HG02938 (cell line): ENCODE measurements around the gene ZNF608.
A peak's percentile ranks its signal among the peaks of the same experiment; 100 is the strongest.

Experiments used
- ATAC-seq: cut with Tn5 transposase; IDR thresholded peaks from one replicate; pipeline ENCODE4 v1.9.1; 2021; ENCODE audit warnings: mild to moderate bottlenecking, moderate library complexity; ENCODE audit not compliant: unreplicated experiment

Gene ZNF608

GRCh38 chr5:124738681-124739633 lies 7.5 kb downstream of the ZNF608 start:
- ATAC-seq = no peak

GRCh38 chr5:124737651-124738050 lies 8.8 kb downstream of the ZNF608 start:
- no peak for ATAC-seq

GRCh38 chr5:124736805-124737188 lies 9.6 kb downstream of the ZNF608 start:
- ATAC-seq = no peak

GRCh38 chr5:124736082-124736804 lies 10.2 kb downstream of the ZNF608 start:
- ATAC-seq = no peak

DNA sequence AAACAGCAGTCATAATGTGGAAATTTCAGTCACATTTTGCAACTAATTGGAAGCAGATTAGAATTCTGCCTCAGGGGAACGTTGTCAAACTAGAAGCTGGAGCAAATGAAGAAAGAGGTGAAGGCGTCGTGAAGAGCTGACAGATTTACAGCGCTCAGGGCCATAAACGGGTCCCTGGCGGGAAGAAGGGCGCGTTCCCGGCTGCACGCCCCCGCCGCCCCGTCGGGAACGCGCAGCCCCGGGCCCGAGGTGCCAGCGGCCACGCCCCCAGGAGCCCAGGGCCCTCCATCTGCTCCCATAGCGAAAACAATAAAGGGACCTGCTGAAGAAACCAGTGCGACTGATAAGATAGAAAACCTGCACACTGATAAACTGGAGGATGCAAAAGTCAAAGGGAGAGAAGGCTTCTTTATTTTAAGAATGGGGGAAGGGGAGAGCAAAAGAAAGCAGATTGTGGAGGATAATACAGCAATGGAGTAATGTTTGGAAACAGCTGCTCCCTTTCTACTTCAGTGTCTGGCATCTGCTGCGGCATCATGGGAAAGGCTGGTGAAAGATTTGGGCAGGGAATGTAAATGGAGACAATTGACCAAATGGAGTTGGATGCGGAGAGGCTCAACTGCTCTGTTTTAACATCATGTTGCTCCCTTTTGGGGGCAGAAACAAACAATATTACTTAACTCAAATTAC lies 11.1 kb downstream of the ZNF608 start:
- no peak for ATAC-seq

DNA sequence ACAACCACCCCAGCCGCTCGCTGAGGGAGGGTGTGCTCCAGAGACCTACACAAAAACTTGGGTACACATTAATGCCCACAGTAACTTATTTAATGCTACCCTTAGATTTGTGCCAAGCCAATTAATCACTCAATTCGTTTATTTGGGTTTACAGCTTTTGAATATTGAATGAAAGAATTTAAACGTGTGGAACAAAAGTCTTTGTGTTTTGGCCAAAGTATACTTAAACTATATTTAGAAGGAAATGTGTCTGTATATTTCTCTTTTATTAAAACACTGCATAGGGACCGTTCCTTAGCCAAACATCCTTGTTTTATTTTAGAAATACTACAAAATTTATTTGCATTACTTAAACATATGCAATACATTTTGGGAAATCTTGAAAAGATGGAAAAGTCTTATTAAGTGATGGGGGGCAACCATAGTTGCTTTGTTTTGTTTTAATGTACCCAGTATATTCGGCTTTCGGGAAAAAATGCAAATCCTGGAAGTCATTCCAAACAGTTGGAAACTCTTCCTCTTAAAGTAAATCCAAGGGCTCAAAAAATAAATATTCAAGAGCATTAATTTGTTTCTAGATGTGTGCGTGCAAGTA lies 11.8 kb downstream of the ZNF608 start:
- no peak for ATAC-seq

DNA sequence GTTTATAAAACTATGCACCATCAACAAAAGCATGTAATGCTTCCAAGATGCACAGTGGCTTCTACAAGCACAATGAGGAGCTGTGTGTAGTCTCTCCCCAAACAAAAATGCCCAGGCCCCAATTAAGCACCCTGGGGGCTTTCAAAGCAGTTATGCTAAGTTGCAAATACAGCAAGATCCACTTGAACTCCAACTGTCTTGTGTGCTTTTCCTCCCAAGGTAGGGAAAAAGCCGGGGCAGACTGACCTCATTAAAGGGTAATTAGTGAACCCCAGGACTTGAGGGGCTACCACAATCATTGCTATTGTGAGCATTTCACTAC lies 13.1 kb downstream of the ZNF608 start:
- no peak for ATAC-seq

DNA sequence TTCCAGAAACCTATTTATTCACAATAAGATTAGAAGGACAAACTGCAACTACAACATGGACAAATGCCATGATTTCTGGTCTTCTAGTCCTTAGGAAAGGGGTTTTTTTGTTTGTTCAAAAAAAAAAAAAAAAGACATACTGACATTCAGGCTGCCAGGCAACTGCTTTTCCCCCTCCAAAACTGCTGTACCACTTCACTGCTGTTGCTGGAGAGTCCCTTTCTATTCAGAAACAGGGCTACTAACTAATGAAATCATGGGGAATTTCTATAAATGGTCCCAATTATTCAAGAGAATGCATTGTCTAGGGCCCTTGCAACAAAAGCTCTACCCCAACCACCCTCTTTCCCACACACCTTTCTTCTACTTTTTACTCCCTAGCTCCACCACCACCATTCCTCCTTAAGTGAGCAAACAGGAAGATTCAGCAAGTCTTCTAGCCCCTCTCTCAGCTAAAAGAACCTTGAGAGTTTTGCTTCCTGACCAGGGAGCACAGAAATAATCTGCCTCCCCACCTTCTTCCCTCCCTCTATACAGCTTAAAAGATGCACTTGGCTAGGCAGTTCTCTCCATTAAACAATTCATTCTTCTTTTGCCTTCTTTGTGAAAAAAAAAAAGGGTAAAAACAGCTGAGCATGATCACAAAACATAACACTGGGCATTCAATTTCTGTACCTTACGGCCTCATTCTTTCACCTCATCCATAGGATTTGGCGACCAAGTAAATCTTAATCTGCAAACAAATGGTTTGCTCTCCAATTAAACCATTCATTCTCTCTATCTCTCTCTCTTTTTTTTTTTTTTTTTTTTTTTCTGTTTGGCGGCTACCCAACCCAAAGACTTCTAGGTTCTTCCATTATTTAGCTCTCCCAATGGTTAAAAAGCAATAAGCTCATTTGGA lies 13.8 kb downstream of the ZNF608 start:
- no peak for ATAC-seq

DNA sequence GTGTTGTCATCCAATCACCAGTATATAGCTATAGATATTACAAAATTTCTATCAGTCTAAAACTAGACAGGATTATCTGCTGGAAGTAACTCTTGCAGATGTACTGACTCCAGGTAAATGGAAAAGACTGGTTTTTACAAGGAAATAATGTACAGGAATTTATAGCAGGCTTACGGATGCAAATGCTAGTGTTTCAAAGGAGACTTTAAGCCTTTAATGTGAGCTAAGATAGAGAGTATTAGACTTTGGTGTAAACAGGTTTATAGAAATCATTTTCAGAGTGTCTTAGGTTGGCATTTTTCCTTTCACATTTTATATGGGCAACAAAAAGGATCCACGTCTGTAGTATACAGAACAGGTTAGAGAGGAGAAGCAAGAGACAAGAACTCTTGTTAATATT lies 16.1 kb downstream of the ZNF608 start:
- no peak for ATAC-seq

GRCh38 chr5:124729720-124730359 lies 16.6 kb downstream of the ZNF608 start:
- peak; percentile 65 for ATAC-seq

GRCh38 chr5:124728968-124729332 lies 17.5 kb downstream of the ZNF608 start:
- no peak for ATAC-seq

GRCh38 chr5:124728331-124728967 lies 18.0 kb downstream of the ZNF608 start:
- no peak for ATAC-seq

- no peak for ATAC-seq
These were observed 19.6 kb downstream of the ZNF608 start for GRCh38 chr5:124726631-124727362.

DNA sequence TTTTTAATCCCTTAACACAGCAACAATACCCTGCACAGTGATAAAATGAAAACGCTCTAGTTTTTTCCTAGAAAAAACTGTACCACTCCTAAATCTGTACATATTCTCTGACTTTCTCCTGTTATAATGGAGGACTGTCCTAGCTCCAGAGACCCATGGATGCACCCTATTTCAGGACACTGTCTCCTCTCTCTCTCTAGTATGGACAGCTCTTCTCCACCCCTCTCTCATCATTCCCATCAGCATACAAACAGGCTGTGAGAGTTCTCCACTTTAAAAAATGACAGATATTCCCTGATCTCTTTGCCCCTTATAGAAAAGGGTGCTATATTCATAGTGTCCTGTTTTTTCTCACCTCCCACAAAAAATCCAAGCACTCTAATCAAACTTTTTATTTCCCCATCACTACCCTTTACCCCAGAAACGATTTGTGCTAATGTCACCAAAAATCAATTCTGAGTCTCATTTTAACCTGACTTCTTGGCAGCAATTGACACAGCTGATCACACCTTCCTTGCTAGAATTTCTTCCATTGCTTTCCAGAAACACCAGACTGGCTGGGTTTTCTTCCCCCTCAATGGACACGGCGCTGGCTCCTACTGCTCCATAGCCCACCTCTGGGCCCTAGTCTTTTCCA lies 20.7 kb downstream of the ZNF608 start:
- no peak for ATAC-seq

DNA sequence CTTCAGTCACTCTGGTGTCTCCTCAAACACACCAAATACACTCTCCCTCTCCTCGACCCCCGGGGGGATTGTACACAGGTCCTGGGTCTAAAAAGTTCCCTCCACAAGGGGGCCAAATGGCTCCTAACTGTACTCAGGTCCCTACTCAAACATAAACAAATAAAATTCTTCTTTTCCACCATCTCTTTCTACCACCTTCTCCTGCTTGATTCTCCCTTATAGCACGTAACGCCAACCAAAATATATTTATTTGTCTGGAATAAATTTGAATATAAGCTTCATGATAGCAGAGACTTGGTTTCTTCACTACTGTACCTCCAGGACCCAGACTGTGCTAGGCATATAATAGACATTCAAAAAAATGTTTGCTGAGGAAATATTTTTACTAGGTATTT lies 21.4 kb downstream of the ZNF608 start:
- ATAC-seq = peak; percentile 65

DNA sequence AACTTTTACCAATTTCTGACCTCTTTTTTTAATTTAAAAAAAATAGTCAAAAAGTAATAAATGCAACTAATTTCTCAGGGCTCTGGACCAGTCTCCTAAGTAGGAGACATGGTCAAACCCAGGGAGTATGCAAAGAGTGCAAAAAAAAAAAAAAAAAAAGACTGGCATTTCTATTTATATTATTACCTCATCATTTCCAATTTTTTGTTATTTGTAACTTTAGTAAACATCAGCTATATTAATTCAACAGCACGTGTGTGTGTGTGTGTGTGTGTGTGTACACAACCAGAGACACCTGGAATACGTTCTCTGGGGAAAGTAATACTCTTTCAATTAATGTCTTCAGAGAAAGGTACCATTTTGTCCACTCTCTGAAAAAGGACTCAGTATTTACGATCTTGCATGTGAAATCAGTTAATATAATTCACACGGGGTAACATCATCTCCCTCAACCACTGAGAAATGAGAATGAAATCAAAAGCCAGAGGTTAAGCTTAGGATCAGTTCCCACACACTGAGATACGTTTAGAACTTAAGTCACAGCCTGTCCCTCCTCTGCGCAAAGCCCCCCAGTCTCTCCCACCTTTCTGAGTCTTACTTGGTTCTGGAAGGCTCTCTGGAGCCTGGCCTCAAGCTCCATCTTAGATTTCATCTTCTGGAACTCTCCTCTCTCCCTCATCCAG lies 21.9 kb downstream of the ZNF608 start:
- ATAC-seq = peak; percentile 53

DNA sequence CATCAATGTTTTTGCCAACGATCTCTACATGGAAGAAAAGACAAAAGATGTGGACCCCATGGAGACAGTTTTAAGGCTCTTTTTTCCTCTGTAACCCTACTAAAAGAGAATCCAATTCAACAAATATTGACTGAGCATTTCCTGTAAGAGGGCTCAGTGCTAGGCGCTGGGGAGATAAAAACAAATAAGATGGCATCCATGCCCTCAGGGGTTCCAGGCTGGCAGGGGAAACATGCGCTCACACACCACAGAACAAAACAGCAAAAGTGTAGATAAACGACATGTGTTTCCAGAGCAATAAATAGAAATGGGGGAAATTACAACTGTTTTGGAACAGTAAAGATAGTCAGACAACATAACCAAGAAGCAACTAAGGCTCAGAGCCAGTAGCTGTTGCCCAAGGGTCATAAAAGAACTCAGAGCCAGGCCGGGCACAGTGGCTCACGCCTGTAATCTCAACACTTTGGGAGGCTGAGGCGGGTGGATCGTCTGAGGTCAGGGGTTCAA lies 25.2 kb downstream of the ZNF608 start:
- no peak for ATAC-seq
